Fibroblast of skin of back (primary cell): ENCODE data around the gene FAM168A.

Experiments
- DNase-seq: peaks from one replicate; pipeline ENCODE4 v3.0.0-alpha.2; 2013

The FAM168A gene

GRCh38 chr11:73554671-73555320 is 43.1 kb downstream of the FAM168A start:
- DNase-seq: no peak

GRCh38 chr11:73553266-73553665 is 44.6 kb downstream of the FAM168A start:
- DNase-seq: no peak

- DNase-seq: no peak
Measured at GRCh38 chr11:73551677-73552076, 46.2 kb downstream of the FAM168A start.

GRCh38 chr11:73549376-73549775 is 48.5 kb downstream of the FAM168A start:
- DNase-seq: no peak

GRCh38 chr11:73547706-73548595 is 50.0 kb downstream of the FAM168A start:
- DNase-seq: no peak

GRCh38 chr11:73542175-73542574 is 55.7 kb downstream of the FAM168A start:
- no peak for DNase-seq

GRCh38 chr11:73539506-73540084 is 58.3 kb downstream of the FAM168A start:
- DNase-seq: no peak

GRCh38 chr11:73538381-73538872 is 59.5 kb downstream of the FAM168A start:
- no peak for DNase-seq

- DNase-seq: no peak
Measured at GRCh38 chr11:73537969-73538368, 59.9 kb downstream of the FAM168A start.

- DNase-seq: no peak
Measured at GRCh38 chr11:73536961-73537360, 61.0 kb downstream of the FAM168A start.

GRCh38 chr11:73532310-73532709 is 65.6 kb downstream of the FAM168A start:
- no peak for DNase-seq

GRCh38 chr11:73531386-73531785 is 66.5 kb downstream of the FAM168A start:
- DNase-seq: no peak

- DNase-seq: no peak
Measured at GRCh38 chr11:73530109-73530508, 67.8 kb downstream of the FAM168A start.

GRCh38 chr11:73529204-73529530 is 68.7 kb downstream of the FAM168A start:
- no peak for DNase-seq

- DNase-seq: no peak
Measured at GRCh38 chr11:73528483-73529203, 69.3 kb downstream of the FAM168A start.

GRCh38 chr11:73528013-73528412 is 69.9 kb downstream of the FAM168A start:
- no peak for DNase-seq

GRCh38 chr11:73525611-73526010 is 72.3 kb downstream of the FAM168A start:
- no peak for DNase-seq

- DNase-seq: no peak
Measured at GRCh38 chr11:73524774-73525173, 73.1 kb downstream of the FAM168A start.

GRCh38 chr11:73521621-73522020 is 76.3 kb downstream of the FAM168A start:
- DNase-seq: peak; percentile 47

- no peak for DNase-seq
Measured at GRCh38 chr11:73520353-73521061, 77.4 kb downstream of the FAM168A start.

- DNase-seq: no peak
Measured at GRCh38 chr11:73519266-73519665, 78.6 kb downstream of the FAM168A start.

GRCh38 chr11:73518195-73518594 is 79.7 kb downstream of the FAM168A start:
- no peak for DNase-seq
